Endodermal cell (in vitro differentiated cells): Measurements from ENCODE around the gene NAA10. TPM values are rescaled to one million over a fixed set of nuclear protein-coding genes. Genes with fewer than 3 reads are reported as not detected.
A peak's percentile ranks its signal among the peaks of the same experiment; 100 is the strongest.

Source experiments
- DNase-seq: peaks from one replicate; pipeline ENCODE4 v3.0.0-alpha.2; 2017
- H3K27ac ChIP-seq: 2 replicates; pipeline ENCODE4 v1.5.1; 2013; ENCODE audit warnings: mild to moderate bottlenecking, low read depth, low read length, moderate library complexity
- H3K27me3 ChIP-seq: 2 replicates; pipeline ENCODE4 v1.6.1; 2013; ENCODE audit warnings: mild to moderate bottlenecking, low read length, moderate library complexity; ENCODE audit not compliant: insufficient read depth, control insufficient read depth, poor library complexity, severe bottlenecking
- H3K36me3 ChIP-seq: 2 replicates; pipeline ENCODE4 v1.7.0; 2013; ENCODE audit warnings: mild to moderate bottlenecking, low read length, moderate library complexity; ENCODE audit not compliant: control insufficient read depth, insufficient read depth
- H3K4me1 ChIP-seq: one replicate; pipeline ENCODE4 v1.7.0; 2013; ENCODE audit warnings: low read length; ENCODE audit not compliant: control insufficient read depth, insufficient read depth
- H3K4me3 ChIP-seq: 2 replicates; pipeline ENCODE4 v1.5.1; 2013; ENCODE audit warnings: mild to moderate bottlenecking, low read length, moderate library complexity
- H3K9ac ChIP-seq: 2 replicates; pipeline ENCODE4 v1.6.1; 2013; ENCODE audit warnings: mild to moderate bottlenecking, low read length, moderate library complexity; ENCODE audit not compliant: poor library complexity, severe bottlenecking; ENCODE audit errors: extremely low read depth
- H3K9me3 ChIP-seq: 2 replicates; pipeline ENCODE4 v1.6.1; 2013; ENCODE audit warnings: mild to moderate bottlenecking, low read length, moderate library complexity; ENCODE audit not compliant: control insufficient read depth
- H3K27ac Mint-ChIP-seq: 2 replicates; pipeline ENCODE4 v1.8.0; 2020; ENCODE audit warnings: mixed read lengths
- H3K27me3 Mint-ChIP-seq: 2 replicates; pipeline ENCODE4 v1.8.0; 2021; ENCODE audit warnings: mild to moderate bottlenecking, mixed read lengths; ENCODE audit not compliant: insufficient read depth
- H3K36me3 Mint-ChIP-seq: 2 replicates; pipeline ENCODE4 v1.8.0; 2020; ENCODE audit warnings: low read depth, mixed read lengths
- H3K4me1 Mint-ChIP-seq: 2 replicates; pipeline ENCODE4 v1.8.0; 2020; ENCODE audit warnings: mixed read lengths
- H3K4me3 Mint-ChIP-seq: 2 replicates; pipeline ENCODE4 v1.8.0; 2020; ENCODE audit warnings: mild to moderate bottlenecking, moderate library complexity, mixed read lengths
- H3K9me3 Mint-ChIP-seq: 2 replicates; pipeline ENCODE4 v1.8.0; 2020; ENCODE audit warnings: mild to moderate bottlenecking, mixed read lengths
- CTCF ChIP-seq: fragments of 200-600 bp; sonication (generic); conservative IDR thresholded peaks from 2 replicates; pipeline ENCODE4 v1.5.0; 2021; ENCODE audit warnings: antibody characterized with exemption, mild to moderate bottlenecking
- WGBS, 2 experiments: methylation state at CpG; one replicate each; pipeline versions ENCODE4 v1.1.5 to v1.1.7; 2013; ENCODE audit warnings: missing lambda C conversion rate in 2 of 2, mixed read lengths in 1 of 2; ENCODE audit not compliant: insufficient coverage in 1 of 2, insufficient read length in 1 of 2; 5-methylcytosine and 5-hydroxymethylcytosine counted together
- total RNA-seq, 2 donors: library from RNA; stranded (reverse); fragmentation: NEBNext Ultra II Directional in 1 of 2; extraction: Animal tissue kit (Norgen Biotek cat#: 25700) in 1 of 2; gene quantifications; 2 replicates in 1 of 2; 3 replicates in 1 of 2; pipeline ENCODE4 v1.2.1, GENCODE V29; 2021

Gene NAA10
- total RNA-seq, 2 donors from 2014 or later, result 91.6 to 99.3 TPM

GRCh38 chrX:153928846-153929245 is 6.0 kb downstream of the NAA10 start:
- H3K4me3 Mint-ChIP-seq, result peak overlapping the region; percentile 71
- H3K9ac ChIP-seq, result no peak overlapping the region
- WGBS, 2 experiments, result 80 to 85% methylated on average over 4 to 6 of the region's 9 CpGs
- H3K9me3 Mint-ChIP-seq, result peaks cover 71% of the 10 kb centered on the region
- H3K4me3 ChIP-seq, result no peak overlapping the region
- H3K4me1 ChIP-seq, result no peaks in the 10 kb centered on the region
- H3K27me3 Mint-ChIP-seq, result no peaks in the 10 kb centered on the region
- H3K27ac ChIP-seq, result no peak overlapping the region
- H3K9me3 ChIP-seq, result no peaks in the 10 kb centered on the region
- H3K27me3 ChIP-seq, result no peaks in the 10 kb centered on the region
- peaks cover 8% of the 10 kb centered on the region for H3K36me3 ChIP-seq
- H3K4me1 Mint-ChIP-seq, result peaks cover 3% of the 10 kb centered on the region
- H3K27ac Mint-ChIP-seq, result no peak overlapping the region
- peaks cover 14% of the 10 kb centered on the region for H3K36me3 Mint-ChIP-seq
- DNase-seq, result no peak
- no peak for TF ChIP-seq CTCF

- peaks cover 2% of the 10 kb centered on the region for H3K4me1 Mint-ChIP-seq
- peak overlapping the region; percentile 94 for H3K27ac ChIP-seq
- peak overlapping the region; percentile 82 for H3K4me3 ChIP-seq
- no peaks in the 10 kb centered on the region for H3K27me3 Mint-ChIP-seq
- H3K4me3 Mint-ChIP-seq, result peak overlapping the region; percentile 71
- H3K4me1 ChIP-seq, result no peaks in the 10 kb centered on the region
- peak overlapping the region; percentile 86 for H3K27ac Mint-ChIP-seq
- H3K9me3 Mint-ChIP-seq, result peaks cover 70% of the 10 kb centered on the region
- no peaks in the 10 kb centered on the region for H3K27me3 ChIP-seq
- peaks cover 13% of the 10 kb centered on the region for H3K36me3 Mint-ChIP-seq
- H3K9me3 ChIP-seq, result no peaks in the 10 kb centered on the region
- TF ChIP-seq CTCF, result no peak
- 0% methylated on average over 73 of the region's 76 CpGs; no CpG with 5 or more reads in 1 of the 2 experiments for WGBS, 2 experiments
- peak overlapping the region; percentile 79 for H3K9ac ChIP-seq
- peak; percentile 96 for DNase-seq
- peaks cover 8% of the 10 kb centered on the region for H3K36me3 ChIP-seq
These were observed 6.7 kb downstream of the NAA10 start for GRCh38 chrX:153927922-153928760.

GRCh38 chrX:153927672-153927921 is 7.2 kb downstream of the NAA10 start:
- H3K27ac ChIP-seq, result peak overlapping the region; percentile 94
- Mint-ChIP-seq H3K9me3 (peaks cover 71% of the 10 kb centered on the region), H3K4me3 (peak overlapping the region; percentile 71)

More at GRCh38 chrX:153927672-153927921, 7.2 kb downstream of the NAA10 start:
- Histone ChIP-seq H3K4me1 (no peaks in the 10 kb centered on the region), H3K27me3 (no peaks in the 10 kb centered on the region), H3K36me3 (peaks cover 5% of the 10 kb centered on the region), H3K4me3 (peak overlapping the region; percentile 82), H3K9ac (peak overlapping the region; percentile 79), H3K9me3 (no peaks in the 10 kb centered on the region)
- Mint-ChIP-seq H3K27ac (peak overlapping the region; percentile 86), H3K27me3 (no peaks in the 10 kb centered on the region), H3K36me3 (peaks cover 12% of the 10 kb centered on the region), H3K4me1 (peaks cover 3% of the 10 kb centered on the region)
- no peak for TF ChIP-seq CTCF
- WGBS, 2 experiments, result 3% methylated on average over 8 of the region's 8 CpGs; no CpG with 5 or more reads in 1 of the 2 experiments
- no peak for DNase-seq
